Naive B cell (primary cell): Measurements from ENCODE around the gene TMEM33. TPM values are rescaled to one million over a fixed set of nuclear protein-coding genes. Genes with fewer than 3 reads are reported as not detected.

Experiments
- ATAC-seq, 2 donors: fragments of 150-1000 bp; cut with Tn5 transposase; 2 replicates each; pipeline ENCODE4 v1.10.0; 2021; ENCODE audit warnings: low read depth in 2 of 2, mild to moderate bottlenecking in 2 of 2, moderate library complexity in 2 of 2
- DNase-seq: peaks from one replicate; pipeline ENCODE4 v3.0.0; 2022
- H3K27ac Mint-ChIP-seq, 6 donors: one replicate each; pipeline ENCODE4 v1.8.0; 2020 to 2022; ENCODE audit warnings: mild to moderate bottlenecking in 6 of 6, mixed read lengths in 6 of 6, moderate library complexity in 5 of 6, inconsistent platforms in 2 of 6
- H3K27me3 Mint-ChIP-seq, 3 donors: one replicate each; pipeline ENCODE4 v1.8.0; 2021 to 2022; ENCODE audit warnings: mixed read lengths in 3 of 3, mild to moderate bottlenecking in 1 of 3
- H3K36me3 Mint-ChIP-seq, 2 donors: one replicate each; pipeline ENCODE4 v1.8.0; 2020 to 2022; ENCODE audit warnings: mixed read lengths in 2 of 2, inconsistent platforms in 1 of 2, mild to moderate bottlenecking in 1 of 2
- H3K4me1 Mint-ChIP-seq, 3 donors: one replicate each; pipeline ENCODE4 v1.8.0; 2020 to 2022; ENCODE audit warnings: mixed read lengths in 3 of 3, inconsistent platforms in 1 of 3, mild to moderate bottlenecking in 1 of 3, moderate library complexity in 1 of 3
- H3K4me3 Mint-ChIP-seq, 8 donors: one replicate each; pipeline ENCODE4 v1.8.0; 2020 to 2022; ENCODE audit warnings: mild to moderate bottlenecking in 8 of 8, mixed read lengths in 8 of 8, moderate library complexity in 8 of 8, inconsistent platforms in 2 of 8
- H3K9me3 Mint-ChIP-seq, 7 donors: one replicate each; pipeline ENCODE4 v1.8.0; 2020 to 2022; ENCODE audit warnings: mixed read lengths in 7 of 7, mild to moderate bottlenecking in 5 of 7, inconsistent platforms in 2 of 7, moderate library complexity in 1 of 7
- polyA plus RNA-seq, 6 donors: library from polyadenylated mRNA; unstranded; fragments of 300-500 nt; fragmentation: Illumina TruSeq; gene quantifications; one replicate each; pipeline ENCODE4 v1.2.3, GENCODE V29; 2021; ENCODE audit warnings: low read depth in 6 of 6

The TMEM33 gene
- polyA plus RNA-seq, 6 donors from 2014 or later: 6.9 to 16.7 (median 14.0) TPM

DNA sequence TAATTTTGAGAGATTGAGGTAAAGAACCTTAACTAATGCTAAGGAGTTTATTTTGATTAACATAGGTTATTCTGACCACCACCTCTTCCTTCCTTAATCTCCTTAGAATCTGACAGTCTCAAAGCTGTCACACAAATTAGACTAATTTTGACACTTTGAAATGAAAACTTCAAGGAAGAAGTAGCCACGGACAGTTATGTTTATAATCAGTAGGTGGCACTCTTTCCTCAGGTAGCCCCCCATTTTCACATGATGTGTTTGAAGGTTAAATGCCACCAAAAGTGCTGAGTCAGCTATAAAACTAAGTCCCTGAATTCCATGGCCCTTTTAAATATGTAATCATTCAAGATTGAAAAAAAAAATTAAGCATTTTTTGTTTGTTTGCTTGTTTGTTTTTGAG lies 22.4 kb downstream of the TMEM33 start:
- Mint-ChIP-seq H3K36me3 (peaks cover 1 to 8% of the 10 kb centered on the region in 2 donors), H3K27ac (no peak overlapping the region), H3K4me3 (no peak overlapping the region), H3K4me1 (no peaks in the 10 kb centered on the region), H3K9me3 (no peaks in the 10 kb centered on the region), H3K27me3 (no peaks in the 10 kb centered on the region)
- ATAC-seq (peak; percentile 27 to 52), DNase-seq (peak; percentile 11)

DNA sequence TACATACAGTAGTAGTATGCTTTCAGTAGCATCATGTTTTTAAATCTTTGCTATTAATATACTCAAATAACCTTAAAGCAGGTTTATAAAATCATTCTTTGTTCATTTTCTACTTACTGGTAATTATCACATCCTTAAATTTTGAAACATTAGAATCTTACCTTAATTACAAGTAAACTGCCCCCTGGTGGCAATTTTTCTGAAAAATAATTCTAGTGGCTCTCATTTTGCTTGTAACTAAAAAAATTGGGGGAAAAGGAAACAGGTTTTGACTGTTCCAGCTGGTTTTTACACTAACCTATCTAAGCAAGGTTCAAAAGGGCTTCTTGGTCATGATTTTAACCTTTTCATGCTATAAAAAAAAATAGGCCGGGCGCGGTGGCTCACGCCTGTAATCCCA lies 27.9 kb downstream of the TMEM33 start:
- H3K9me3 Mint-ChIP-seq: peaks cover 1 to 5% (median 3%) of the 10 kb centered on the region in 7 donors
- ATAC-seq: no peak
- peaks cover 2 to 3% of the 10 kb centered on the region in 2 donors for H3K36me3 Mint-ChIP-seq
- H3K27ac Mint-ChIP-seq: no peak overlapping the region
- H3K4me3 Mint-ChIP-seq: no peak overlapping the region
- no peaks in the 10 kb centered on the region for H3K4me1 Mint-ChIP-seq
- DNase-seq: peak; percentile 4
- no peaks in the 10 kb centered on the region for H3K27me3 Mint-ChIP-seq

DNA sequence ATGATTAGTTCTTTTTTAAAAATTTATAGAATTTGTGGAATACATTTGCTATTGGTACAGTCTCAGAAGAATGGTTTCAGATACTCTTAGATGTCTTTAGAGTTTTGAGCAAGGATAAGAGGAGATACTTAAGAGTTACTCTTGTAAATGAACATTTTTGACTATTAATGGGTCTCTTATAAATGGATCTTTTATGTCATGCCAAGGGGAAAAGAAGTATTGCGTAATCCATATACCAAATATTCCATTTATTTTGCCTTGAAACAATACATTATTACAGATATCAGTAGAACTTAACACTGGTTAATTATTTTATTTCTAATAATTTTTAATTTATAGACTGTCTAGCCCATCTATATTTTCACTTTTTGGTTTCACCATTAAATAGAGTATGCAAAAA lies 29.2 kb downstream of the TMEM33 start:
- Mint-ChIP-seq H3K9me3 (peaks cover 6 to 18% (median 9%) of the 10 kb centered on the region in 7 donors), H3K36me3 (peaks cover 5 to 12% of the 10 kb centered on the region in 2 donors), H3K27me3 (no peaks in the 10 kb centered on the region), H3K4me1 (no peaks in the 10 kb centered on the region), H3K27ac (no peak overlapping the region), H3K4me3 (no peak overlapping the region)
- ATAC-seq (no peak), DNase-seq (no peak)

DNA sequence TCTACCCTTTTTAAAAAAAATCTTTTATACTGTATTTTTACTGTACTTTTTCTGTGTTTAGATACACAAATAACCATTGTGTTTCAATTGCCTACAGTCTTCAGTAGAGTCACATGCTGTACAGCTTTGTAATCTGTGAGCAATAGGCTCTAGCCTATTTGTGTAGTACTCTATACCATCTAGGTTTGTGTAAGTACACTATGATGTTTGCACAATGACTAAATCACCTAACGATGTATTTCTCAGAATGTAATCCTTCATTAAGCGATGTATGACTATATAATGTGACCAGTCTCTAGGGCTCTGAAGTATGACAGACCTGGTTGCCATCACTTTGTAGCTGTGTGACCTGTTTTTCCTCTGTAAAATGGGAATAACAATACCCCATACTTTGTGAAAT lies 32.2 kb downstream of the TMEM33 start:
- DNase-seq (no peak), ATAC-seq (no peak)
- H3K9me3 Mint-ChIP-seq: peaks cover 6 to 28% (median 13%) of the 10 kb centered on the region in 7 donors
- no peak overlapping the region for H3K4me3 Mint-ChIP-seq
- H3K27ac Mint-ChIP-seq: no peak overlapping the region
- no peaks in the 10 kb centered on the region for H3K4me1 Mint-ChIP-seq
- peaks cover 0 to 3% (median 0%) of the 10 kb centered on the region in 3 donors for H3K27me3 Mint-ChIP-seq
- peaks cover 5 to 12% of the 10 kb centered on the region in 2 donors for H3K36me3 Mint-ChIP-seq

DNA sequence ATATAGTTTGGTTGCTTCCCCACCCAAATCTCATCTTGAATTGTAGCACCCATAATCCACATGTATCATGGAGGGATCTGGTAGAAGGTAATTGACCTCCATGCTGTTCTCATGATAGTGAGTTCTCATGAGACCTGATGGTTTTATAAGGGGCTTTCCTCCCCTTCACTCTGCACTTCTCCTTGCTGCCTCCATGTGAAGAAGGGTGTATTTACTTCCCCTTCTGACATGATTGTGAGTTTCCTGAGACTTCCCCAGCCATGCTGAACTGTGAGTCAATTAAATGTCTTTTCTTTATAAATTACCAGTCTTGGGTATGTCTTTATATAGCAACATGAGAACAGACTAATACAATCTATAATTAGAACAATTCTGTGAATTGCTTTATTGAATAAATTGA lies 34.4 kb downstream of the TMEM33 start:
- H3K9me3 Mint-ChIP-seq: peaks cover 6 to 28% (median 13%) of the 10 kb centered on the region in 7 donors
- ATAC-seq (peak; percentile 28 to 53), DNase-seq (no peak)
- H3K27ac Mint-ChIP-seq: no peak overlapping the region
- peaks cover 5 to 12% of the 10 kb centered on the region in 2 donors for H3K36me3 Mint-ChIP-seq
- H3K4me3 Mint-ChIP-seq: no peak overlapping the region
- no peaks in the 10 kb centered on the region for H3K4me1 Mint-ChIP-seq
- H3K27me3 Mint-ChIP-seq: peaks cover 0 to 9% (median 0%) of the 10 kb centered on the region in 3 donors

DNA sequence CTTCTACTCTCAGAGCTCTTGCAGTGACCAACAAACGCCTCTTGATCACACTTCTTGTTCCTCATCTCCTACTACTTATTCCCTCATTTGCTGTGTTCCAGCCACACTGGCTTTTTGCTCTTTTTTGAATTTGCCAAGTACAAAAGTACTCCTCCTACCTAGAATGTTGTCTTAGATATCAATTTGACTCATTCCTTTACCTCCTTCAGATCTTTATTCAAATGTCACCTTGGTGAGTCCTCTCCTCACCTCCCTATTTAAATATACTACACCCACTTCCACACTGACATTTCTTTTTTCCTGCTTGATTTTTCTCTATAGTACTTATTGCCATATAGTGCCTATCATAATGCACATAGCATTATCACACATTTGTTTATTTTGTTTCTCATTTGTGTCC lies 40.1 kb downstream of the TMEM33 start:
- ATAC-seq (no peak), DNase-seq (no peak)
- H3K36me3 Mint-ChIP-seq: no peaks in the 10 kb centered on the region
- H3K9me3 Mint-ChIP-seq: peaks cover 0 to 5% (median under 1%) of the 10 kb centered on the region in 7 donors
- H3K4me1 Mint-ChIP-seq: no peaks in the 10 kb centered on the region
- no peak overlapping the region for H3K4me3 Mint-ChIP-seq
- H3K27ac Mint-ChIP-seq: no peak overlapping the region
- peaks cover 0 to 14% (median 0%) of the 10 kb centered on the region in 3 donors for H3K27me3 Mint-ChIP-seq

DNA sequence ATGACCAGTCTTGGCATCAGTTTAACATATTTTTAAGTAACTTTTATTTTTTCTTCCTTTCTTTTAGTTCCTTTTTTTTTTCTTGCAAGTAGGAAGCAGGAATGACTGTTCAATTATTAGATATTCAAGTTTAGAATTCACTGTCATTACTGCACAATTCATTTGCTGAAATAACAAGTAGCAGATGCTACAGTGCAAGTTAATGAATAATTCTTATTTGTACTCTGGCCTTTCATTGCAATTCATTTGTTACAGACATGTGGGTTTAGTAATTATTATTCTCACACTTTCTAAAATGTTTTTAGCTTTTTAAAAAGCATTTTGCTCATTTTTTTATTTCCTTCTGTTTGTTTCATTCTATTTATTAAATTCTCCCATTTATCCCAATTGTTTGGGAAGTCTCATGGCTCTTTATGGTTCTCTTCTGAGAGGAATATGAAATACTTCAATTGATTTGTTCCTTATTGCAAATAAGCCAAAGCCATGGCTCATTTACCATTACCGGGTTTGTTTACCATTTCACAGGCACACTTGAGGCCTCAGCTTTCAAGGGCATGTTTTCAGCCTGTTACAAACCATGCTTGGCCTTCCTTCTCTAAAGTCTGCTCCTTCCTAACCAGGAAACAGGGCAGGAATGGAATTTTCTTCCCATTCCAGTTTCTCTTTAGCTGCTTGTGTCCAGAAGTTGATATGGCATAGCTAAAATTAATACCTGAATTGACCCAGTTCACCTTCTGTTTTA lies 41.7 kb downstream of the TMEM33 start:
- DNase-seq: no peak
- Mint-ChIP-seq H3K36me3 (no peaks in the 10 kb centered on the region), H3K27ac (no peak overlapping the region), H3K4me3 (no peak overlapping the region), H3K27me3 (peaks cover 0 to 14% (median 0%) of the 10 kb centered on the region in 3 donors), H3K4me1 (no peaks in the 10 kb centered on the region), H3K9me3 (peaks cover 0 to 4% (median 0%) of the 10 kb centered on the region in 7 donors)
- no peak for ATAC-seq

DNA sequence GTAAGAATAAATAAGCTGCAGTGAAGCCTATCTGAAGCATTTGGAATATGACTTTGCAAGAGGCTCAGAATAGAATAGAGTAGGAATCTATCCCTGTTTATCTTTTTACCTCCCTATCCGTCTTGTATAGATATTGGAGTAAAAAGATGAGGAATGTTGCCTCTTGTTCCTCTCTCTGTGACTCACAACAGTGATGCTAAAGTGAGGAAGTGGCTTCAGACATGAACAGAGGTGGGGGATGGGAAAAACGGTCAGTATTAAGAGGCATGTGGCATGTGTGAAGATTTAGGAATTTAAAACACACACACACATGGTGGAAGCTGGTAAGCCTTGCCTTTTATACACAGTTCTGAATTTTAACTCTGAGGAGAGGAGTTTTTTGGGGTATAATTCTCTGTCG lies 42.5 kb downstream of the TMEM33 start:
- Mint-ChIP-seq H3K27me3 (peaks cover 0 to 15% (median 6%) of the 10 kb centered on the region in 3 donors), H3K4me1 (no peaks in the 10 kb centered on the region), H3K36me3 (no peaks in the 10 kb centered on the region), H3K4me3 (no peak overlapping the region), H3K27ac (no peak overlapping the region), H3K9me3 (no peaks in the 10 kb centered on the region)
- no peak for ATAC-seq
- no peak for DNase-seq

DNA sequence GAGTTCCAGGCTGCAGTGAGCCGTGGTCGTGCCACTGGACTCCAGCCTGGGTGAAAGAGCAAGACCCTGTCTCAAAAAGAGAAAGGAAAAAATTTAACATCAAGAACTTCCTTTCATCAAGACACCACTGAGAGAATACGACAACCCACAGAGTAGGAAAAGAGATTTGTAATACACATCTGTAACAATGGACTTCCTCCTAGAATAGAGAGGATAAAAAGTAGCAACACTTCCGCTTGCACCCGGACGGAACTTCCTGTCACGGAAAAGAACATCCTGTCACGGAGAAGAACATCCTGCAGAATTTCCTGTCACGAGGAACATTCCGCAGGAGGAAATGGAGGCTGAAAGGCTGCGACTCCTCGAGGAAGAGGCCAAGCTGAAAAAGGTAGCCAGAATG lies 46.2 kb downstream of the TMEM33 start, which contains the start of gene DCAF4L1:
TSS of gene DCAF4L1 (plus strand) at position 301 of the 400 bp plus-strand sequence. CDS start at position 338, 37 bp downstream.
- Mint-ChIP-seq H3K9me3 (no peaks in the 10 kb centered on the region), H3K4me1 (no peaks in the 10 kb centered on the region), H3K36me3 (no peaks in the 10 kb centered on the region), H3K27ac (peak within 1 kb of the TSS in 1 of 6 donors; percentile 37), H3K27me3 (peaks cover 0 to 9% (median 6%) of the 10 kb centered on the region in 3 donors), H3K4me3 (no peak within 1 kb of the TSS)
- no peak for ATAC-seq
- no peak for DNase-seq

DNA sequence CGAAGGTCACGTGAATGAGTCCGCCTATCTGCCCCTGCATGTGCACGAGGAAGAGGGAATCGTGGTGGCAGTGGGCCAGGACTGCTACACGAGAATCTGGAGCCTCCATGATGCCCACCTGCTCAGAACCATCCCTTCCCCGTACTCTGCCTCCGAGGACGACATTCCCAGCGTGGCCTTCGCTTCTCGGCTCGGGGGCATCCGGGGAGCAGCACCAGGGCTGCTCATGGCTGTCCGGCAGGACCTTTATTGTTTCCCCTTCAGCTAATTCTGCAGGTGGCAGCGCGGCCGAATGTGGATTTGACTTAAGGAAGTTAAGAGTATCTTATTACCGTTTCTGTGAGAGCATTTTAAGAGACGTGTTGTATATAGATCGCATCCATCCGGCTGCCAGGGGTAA lies 47.5 kb downstream of the TMEM33 start:
- Mint-ChIP-seq H3K4me3 (no peak overlapping the region), H3K27me3 (peaks cover 0 to 12% (median 6%) of the 10 kb centered on the region in 3 donors), H3K36me3 (no peaks in the 10 kb centered on the region), H3K9me3 (no peaks in the 10 kb centered on the region), H3K27ac (no peak overlapping the region), H3K4me1 (no peaks in the 10 kb centered on the region)
- no peak for DNase-seq
- no peak for ATAC-seq

DNA sequence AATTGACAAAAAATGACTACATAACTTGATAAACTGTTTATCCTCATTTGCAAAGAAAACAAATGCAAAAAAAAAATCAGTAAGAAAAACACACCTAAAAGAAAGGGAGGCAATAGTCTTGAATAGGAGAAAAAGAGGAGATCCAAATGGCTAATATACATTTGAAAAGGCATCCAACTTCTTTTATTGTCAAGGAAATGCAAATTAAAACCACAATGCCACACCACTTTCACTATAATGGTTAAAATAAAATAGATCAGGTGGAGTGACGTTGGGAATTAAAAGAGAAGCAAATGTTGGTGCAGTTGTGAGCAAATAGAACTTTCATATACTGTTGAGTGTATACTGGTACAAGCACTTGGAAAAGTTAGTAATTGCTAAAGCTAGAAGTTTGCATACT lies 49.9 kb downstream of the TMEM33 start:
- peaks cover 0 to 12% (median 6%) of the 10 kb centered on the region in 3 donors for H3K27me3 Mint-ChIP-seq
- no peaks in the 10 kb centered on the region for H3K36me3 Mint-ChIP-seq
- DNase-seq (no peak), ATAC-seq (no peak)
- H3K4me3 Mint-ChIP-seq: no peak overlapping the region
- no peaks in the 10 kb centered on the region for H3K9me3 Mint-ChIP-seq
- H3K27ac Mint-ChIP-seq: no peak overlapping the region
- H3K4me1 Mint-ChIP-seq: peaks cover 6 to 9% (median 8%) of the 10 kb centered on the region in 3 donors

DNA sequence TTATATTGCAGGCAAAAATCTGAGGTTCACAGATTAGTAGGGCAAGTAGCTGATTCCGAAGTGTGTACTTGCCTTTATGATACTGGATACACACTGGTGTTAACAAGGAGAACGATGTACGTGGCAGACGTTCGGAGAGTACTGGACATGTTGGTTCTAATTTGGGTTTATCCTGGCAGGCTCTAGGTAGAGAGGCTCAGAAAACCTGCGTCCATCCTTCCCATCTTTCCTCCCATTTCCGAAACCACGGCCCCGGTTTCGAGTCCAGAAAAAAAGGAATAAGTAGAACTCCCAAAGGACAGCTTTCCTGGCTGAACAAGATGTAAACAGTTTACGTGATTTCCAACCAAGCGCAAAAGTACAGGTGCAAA lies 54.8 kb downstream of the TMEM33 start:
- Mint-ChIP-seq H3K36me3 (no peaks in the 10 kb centered on the region), H3K9me3 (no peaks in the 10 kb centered on the region), H3K4me1 (peaks cover 7 to 32% (median 20%) of the 10 kb centered on the region in 3 donors)

DNA sequence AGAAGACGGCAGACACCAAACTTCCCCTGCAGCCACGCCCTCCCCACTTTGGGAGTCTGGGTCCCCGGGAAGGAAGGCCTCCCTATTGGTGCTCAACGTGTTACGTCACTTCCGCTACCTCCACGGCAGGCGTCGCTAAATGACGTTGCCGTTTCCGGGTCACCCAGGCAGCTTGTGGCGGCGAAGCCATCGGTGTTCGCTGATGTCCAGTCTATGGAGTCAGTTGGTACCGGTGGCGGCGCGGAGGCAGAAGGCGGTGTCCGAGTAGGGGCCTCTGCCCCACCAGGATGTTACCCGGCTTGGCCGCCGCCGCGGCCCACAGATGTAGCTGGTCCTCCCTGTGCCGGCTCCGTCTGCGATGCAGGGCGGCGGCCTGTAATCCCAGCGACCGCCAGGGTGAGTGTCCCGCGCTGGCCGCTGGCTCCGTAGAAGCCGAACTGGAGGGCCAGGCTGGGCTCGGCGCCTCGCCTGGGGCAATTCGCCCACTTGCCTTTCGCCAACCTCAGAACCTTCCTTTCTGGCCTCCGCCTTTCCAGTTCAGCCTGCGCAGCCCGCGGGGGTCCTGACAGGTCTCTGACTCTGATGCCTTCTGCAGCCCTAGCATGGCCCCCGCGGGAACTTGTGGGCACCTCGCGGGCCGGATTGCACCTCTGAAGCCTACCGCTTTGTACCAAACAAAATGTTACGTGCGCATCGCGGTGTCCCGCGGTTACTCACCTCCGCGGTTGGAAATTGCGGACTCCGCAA lies 55.3 kb downstream of the TMEM33 start, which contains the start of gene SLC30A9:
TSS of gene SLC30A9 (plus strand) at position 166 of the 747 bp plus-strand sequence. CDS start at position 288, 122 bp downstream.
- Mint-ChIP-seq H3K4me1 (peaks cover 11 to 38% (median 20%) of the 10 kb centered on the region in 3 donors), H3K9me3 (no peaks in the 10 kb centered on the region), H3K27me3 (peaks cover 0 to 6% (median 0%) of the 10 kb centered on the region in 3 donors), H3K4me3 (peak within 1 kb of the TSS; percentile 88 to 98 (median 95)), H3K36me3 (no peaks in the 10 kb centered on the region), H3K27ac (peak within 1 kb of the TSS; percentile 97 to 99 (median 98))
- peak; percentile 94 for DNase-seq
- peak; percentile 93 to 94 for ATAC-seq

More for the DNA sequence above, 54.8 kb downstream of the TMEM33 start:
- Mint-ChIP-seq H3K27ac (peak overlapping the region; percentile 97 to 99 (median 98)), H3K4me3 (peak overlapping the region; percentile 88 to 98 (median 95)), H3K27me3 (peaks cover 0 to 6% (median 0%) of the 10 kb centered on the region in 3 donors)
- DNase-seq (no peak), ATAC-seq (peak; percentile 19 to 22)
